HG03139 (cell line): ENCODE results near the gene PIEZO1.

Experiments used
- ATAC-seq: cut with Tn5 transposase; IDR thresholded peaks from one replicate; pipeline ENCODE4 v1.9.1; 2021; ENCODE audit not compliant: unreplicated experiment

The PIEZO1 gene

DNA sequence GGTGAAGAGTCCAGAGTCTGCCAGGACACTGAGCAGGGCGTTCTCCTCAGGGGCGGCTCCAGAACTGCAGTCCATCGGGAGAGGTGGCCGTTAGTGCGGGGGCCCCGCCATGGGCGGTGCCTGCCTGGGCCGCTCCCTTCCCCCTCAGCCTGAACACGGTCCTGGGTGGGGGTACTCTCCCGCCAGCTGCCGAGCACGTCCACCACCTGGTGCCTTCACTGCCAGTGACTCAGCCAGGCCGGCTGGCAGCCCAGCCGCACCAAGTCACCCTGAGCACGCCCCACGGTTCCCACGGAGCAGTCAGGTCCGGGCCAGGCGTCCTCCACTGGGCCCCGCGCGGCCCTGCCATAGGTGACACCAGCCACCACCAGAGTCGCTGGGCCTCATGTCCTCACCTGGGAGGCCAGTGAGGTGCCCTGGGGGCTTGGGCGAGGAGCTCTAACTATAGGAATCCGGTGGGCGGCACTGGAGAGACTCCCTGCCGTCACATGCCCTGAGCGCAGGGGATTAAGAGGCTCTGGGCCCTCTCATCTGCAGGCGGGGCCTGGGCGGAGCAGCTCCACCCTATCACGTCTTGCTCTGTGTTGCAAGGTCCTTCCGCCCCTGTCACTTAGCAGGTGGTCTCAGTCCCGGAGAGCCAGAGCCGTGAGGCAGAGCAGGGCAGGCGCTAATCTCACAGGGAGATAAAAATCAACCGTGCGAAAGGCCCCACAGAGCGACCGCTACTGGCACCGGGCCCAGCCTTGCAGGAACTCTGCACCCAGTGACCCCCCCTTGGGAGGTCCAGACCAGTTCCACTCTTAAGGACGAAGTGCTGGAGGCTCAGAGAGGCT, 14.3 kb downstream of the PIEZO1 start:
- ATAC-seq: peak; percentile 44

DNA sequence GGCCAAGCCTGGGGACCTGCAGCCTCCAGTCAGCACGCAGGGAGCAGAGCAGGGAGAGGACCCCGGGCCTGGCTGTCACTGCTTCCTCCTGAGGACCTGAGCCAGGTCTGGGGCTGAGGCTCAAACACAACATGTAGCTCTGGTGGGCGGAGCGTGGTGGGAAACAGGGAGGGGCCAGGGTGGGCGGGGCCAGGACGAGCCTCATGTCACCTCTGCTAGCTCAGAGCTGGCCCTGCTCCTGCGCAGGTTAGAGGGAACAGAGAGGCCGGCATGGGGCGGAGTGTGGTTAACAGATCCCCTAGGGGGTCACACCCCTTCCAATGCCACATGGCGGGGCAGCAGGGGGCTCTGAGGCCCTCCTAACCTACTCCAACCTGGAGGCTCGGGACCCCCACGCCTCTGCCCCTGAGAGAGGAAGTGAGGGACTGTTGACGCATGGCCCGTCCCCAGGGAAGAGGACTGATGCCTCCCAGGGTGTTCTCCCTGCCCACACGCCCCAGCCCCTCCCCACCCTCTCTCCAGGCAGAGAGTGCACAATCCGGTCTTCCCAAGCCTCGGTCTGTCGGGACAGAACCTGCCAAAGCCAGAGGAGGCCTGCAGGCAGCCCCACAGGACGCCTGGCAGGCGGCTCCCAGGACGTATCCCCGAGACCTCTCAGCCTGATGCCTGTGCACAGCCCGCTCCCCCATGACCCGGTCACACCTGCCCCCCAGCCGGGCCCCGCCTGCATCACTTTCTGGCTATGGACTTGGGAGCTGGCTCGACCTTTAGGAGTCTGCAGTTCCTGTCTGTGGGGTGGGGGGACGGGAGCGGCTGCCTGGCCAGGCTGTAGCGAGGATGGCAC, 15.2 kb downstream of the PIEZO1 start:
- no peak for ATAC-seq

DNA sequence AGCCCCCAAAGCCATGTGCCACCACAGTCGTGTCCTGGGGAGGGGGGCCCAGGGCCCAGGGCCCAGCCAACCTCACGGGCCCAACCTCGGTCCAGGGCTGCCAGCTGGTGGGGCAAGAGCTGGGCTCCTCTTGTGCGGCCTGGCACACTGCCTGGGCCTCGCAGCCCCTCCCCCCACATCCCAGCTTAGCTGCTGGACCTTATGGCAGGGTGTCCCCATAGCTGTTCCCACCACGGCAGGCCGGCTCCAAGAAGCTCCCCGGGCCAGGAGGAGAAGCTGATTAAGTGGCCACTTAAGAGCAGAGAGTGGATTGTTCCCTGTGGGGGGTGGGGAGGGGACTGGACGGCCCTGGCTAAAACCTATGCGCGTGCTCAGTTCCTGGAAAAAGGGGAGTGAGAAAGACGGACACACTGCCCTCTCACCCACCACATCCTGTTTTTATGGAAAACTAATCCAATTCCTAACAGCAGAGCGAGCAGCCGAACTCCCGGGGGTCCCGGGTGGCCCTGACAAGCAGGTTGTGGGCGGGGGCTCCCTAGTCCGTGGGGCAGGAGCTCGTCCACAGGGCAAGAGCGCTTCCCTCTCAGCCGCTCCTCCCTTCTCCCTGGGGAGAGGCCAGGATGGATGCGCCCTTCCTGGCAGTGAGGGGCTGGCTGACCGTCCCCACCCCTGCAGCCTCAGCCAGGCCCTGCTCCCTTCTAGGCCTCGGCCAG, 16.8 kb downstream of the PIEZO1 start:
- ATAC-seq: no peak

DNA sequence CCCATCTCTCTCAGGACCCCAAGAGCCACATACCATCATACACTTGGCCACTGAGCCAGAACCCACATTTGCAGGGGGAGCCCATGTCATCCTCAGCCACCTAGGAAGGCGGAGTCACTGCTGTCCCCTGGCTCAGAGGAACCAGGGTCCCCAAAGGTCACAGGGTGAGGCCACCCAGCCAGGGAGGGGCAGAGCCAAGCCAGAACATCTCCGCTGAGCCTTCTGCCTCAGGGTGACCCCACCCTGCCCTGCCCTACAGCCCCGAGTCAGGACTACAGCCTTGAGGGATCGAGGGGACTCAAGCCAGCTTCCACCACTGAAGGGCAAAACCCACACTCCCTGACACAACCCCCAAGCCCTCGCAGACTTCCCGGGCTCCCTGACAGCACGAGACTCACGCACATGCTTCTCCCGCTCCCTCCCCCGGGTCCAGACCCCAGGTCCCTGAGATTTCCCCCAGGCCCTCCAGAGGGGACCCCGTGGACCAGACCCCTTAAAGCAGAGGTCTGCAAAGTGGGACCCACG, 17.4 kb downstream of the PIEZO1 start:
- ATAC-seq: no peak

DNA sequence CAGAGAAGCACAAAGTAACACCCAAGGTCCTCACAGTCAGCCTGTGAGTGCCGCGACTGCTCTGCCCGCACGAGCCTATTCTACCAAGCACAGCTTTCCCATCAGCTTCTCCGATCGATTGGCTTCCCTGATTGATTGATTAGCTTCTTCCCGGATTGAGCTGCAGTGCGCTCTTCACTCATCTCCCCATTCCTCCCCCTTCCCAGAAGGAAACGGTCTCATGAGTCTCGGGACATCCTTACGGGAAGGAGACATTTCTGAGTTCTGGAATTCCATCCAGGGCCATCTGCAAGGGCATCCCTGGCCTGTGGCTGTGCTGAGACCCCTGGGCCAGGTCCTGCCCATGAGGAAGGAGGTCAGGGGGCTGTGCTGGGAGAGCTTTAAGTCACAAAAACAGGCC, 18.0 kb downstream of the PIEZO1 start:
- ATAC-seq: no peak

DNA sequence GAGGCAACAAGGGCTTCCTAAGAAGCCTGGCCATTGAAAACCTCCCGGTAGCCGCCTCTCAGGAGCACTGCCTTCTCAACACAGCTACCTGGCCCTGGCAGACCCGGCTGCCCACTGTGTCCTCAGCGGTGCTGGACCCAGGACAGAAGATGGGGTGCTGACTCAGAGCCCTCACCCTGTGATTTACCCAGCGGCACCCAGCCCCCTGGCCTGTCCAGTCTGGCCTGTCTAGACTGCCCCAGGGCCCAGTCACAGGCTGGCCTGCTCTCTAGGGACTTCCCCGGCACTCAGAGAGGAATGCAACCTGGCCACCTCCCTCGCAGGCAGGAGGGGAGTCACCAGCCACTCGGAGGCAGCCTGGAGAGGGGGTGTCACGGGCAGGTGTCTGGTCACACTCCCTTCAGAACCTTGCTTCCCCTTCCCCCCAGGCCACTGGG, 20.1 kb downstream of the PIEZO1 start:
- no peak for ATAC-seq

DNA sequence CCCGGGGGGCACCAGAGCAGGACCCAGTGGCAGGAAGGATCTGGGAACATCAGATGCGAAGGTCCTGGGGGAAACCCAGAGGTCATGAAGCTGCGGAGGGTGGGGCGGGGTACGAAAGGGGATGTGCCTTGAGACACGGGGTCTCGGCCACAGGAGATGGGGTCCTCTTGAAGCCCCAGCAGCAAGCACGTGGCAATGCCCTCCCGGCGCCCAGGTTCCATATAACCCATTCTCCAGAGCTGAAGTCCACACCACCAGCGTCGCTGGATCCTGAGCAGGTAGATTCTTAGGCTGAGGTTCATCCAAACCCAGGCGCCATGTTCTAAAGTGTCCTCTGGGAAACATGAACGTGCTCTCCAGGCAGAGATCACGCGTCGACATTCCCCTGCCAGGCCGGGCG, 20.9 kb downstream of the PIEZO1 start:
- ATAC-seq: no peak

DNA sequence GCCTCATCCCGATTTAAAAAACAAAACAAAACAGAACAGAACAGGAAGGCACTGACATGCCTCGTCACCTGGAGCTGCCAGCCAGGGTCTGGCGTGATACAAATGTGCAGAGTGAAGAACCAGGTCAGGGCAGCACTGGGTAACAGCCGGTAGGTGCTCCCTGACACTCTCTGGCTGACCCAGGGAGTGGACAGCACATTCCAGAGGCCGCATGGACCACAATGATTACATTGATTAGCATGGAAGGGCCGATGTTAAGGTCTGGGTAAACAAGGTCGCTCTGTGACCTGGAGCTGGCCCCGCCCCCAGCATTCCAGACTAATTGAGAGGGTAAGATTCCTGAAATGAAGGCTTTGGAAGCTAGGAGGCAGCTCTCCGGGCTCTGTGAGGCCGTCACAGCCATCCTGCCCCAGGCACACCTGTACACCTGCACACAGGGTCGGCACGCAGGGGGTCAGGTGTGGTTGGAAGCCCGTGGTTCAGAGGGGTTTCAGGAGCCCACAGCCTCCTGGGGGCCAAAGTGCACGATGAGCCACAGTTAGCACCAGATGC, 21.4 kb downstream of the PIEZO1 start:
- ATAC-seq: no peak

DNA sequence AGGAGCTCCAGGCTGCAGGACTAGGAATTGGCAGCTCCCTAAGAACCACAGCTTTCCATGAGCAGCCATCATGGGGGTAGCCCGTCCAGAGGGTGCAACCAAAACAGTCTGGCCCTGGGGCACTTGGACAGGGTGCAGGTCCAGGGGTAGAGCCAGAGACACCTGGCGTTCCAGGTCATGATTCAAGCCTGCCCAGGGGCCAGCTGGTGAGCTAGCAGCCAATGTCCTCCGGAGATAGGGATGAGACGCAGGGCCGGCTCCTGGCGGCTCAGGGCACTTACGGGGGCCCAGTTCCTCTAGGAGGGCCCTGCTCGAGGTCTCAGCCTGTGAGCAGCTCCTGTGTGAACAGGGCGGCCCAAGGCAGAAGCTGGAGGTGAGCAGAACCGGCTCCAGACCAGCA, 22.1 kb downstream of the PIEZO1 start:
- no peak for ATAC-seq

DNA sequence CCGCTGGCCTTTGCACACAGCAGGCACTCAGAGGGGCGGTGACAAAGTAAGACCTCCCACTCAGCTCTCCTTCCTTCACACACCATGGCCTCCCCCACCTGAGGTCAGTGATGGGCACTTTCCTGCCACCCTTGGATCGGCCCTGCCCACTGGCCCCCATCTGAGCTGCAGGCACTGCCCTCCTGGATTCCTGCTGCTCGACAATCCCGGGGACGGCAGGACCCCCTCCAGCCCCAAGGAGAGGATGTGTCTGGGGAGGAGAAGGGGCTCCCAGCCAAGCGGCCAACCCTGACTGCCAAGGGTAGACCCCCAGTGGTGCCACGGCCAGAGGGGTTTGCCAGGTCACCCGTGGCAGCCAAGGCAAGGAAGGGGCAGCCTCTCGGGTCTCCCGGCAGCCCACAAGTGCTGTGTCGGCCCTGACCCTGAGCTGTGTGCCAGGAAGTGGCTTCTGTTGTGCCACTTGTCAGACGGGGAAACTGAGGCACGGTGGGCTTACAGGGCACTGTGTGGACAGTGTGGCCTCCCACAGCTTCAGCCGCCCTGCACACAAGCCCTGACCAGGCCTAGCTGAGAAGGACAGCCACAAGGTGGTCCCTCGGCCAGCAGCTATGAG, 22.7 kb downstream of the PIEZO1 start:
- no peak for ATAC-seq

DNA sequence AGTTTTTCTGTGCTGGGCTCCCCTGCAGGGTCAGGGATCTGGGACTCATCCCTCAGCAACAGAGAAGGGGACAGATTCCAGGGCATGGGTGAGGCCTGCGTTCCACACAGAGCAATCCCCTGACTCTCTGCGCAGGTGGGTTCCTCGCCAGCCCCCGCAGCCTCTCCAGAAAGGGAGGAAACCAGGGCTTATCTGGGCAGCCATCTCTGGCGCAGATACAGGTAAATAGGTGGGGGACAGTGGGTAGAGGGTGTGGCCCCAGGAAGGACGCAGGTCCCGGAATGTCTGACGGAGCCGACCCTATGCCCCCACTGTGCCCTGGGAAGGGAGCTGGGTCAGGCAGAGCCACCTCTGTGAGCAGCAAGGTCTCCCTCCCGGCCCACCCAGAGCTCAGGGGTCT, 23.2 kb downstream of the PIEZO1 start:
- no peak for ATAC-seq

DNA sequence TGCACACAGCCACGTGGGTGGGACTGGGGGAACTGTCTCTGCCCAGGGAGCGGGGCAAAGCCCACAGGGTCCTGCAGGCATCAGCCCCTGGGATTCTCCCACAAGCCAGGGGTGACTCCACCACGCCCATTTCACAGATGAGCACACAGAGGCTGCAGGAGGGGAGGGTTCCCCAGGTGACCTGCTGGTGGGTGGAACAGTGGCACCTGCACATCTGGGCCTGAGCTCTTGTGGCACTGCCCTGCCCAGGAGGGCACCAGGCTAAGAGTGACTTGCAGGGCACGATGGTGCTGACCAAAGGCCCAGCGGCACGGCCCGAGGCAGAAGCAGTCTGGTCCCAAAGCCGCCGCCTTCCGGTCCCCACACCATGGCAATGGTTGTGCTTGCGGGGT, 23.9 kb downstream of the PIEZO1 start:
- ATAC-seq: no peak

DNA sequence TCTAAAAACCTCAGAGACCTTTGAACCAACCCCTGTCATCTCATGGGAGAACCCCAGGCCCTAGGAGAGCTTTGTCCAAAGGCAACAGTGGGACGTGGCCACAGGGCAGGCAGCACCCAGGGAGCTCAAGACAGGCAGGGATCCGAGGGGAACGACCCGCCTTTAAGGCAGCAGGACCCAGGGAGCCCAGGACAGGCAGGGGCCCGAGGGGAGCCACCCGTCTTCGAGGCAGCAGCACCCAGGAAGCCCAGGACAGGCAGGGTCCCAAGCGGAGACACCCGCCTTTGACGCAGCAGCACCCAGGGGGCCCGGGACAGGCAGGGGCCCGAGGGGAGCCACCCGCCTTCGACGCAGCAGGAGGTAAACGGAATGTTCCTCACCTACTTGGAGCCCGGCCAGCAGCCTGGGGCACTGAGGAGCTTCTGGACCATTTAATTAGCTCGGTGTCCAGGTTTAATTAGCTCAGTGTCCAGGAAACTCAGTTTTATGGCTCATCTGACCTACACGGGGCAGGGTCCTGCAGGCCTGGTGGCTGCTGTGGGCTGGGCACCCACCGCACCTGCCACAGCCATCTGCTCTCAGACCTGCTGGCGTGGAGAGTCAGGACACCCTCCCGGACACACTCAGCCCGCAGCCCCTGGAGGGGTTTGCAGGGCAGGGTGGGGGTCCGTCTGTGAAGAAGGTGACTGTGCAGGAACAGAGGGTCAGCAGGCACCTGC, 24.4 kb downstream of the PIEZO1 start:
- ATAC-seq: no peak

DNA sequence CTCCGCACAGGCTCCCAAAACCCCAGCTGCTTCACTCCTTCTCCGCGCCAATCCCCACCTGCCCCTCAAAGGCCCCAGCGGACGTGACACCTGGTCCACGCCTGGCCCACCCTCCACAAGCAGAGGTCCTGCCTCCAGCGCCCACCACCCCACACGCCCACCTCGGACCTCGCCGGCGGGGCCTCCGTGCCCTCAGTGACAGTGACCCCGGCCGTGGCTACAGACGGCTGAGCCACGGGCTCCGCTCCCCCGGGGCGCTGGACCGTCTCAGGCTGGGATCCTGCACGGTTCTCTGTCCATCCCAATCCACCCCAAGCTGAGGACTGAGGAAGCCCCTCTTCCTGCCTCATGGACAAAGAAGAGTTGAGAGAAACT, 25.1 kb downstream of the PIEZO1 start:
- no peak for ATAC-seq

DNA sequence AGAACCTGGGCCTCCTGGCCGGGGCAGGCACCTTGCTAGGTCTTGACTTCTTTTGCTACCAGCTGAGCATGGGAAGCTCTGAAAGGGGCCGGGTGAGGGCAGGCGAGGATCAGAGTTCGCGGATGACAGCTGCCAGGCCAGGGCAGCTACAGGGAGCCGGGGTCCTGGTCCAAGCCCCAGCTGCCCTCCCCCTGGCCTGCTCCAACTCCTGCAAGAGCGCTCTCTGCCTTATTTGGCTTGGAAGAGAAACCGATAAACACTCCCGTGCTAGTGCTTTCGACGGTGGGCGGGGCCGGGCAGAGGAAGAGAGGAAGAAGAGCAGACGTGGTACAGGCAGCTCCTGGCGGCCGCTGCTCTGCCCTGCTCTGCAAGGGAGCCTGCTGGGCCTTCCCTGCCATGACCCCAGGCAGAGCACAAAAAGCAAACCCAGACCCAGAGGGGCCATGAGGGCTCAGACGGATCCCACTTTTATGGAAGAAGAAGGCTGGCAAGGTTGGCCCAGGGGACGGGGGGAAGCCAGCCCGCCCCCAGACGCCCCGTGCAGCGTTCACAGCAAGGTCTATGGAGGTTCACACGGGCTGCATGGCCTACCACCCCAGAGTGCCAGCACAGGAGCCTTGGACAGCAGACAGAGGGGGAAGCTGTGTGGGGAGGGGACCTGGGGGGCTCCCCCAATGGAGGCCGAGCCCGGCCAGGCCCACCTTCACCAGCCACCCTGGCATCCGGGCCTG, 25.6 kb downstream of the PIEZO1 start:
- no peak for ATAC-seq

DNA sequence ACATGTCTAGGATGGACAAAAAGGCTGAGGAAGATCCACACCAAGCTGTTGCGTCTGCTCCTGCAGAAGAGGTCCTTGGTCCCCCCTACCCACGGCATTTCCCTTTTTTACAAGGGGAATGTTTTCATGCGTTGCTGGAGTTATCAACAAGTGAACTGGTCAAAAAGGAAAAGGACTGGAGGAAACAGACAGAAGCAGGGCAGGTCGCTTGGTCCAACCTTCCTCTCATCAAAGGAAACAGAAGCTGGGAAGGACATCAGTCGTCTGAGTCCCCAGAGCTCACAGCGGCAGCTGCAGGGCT, 26.1 kb downstream of the PIEZO1 start:
- ATAC-seq: no peak

DNA sequence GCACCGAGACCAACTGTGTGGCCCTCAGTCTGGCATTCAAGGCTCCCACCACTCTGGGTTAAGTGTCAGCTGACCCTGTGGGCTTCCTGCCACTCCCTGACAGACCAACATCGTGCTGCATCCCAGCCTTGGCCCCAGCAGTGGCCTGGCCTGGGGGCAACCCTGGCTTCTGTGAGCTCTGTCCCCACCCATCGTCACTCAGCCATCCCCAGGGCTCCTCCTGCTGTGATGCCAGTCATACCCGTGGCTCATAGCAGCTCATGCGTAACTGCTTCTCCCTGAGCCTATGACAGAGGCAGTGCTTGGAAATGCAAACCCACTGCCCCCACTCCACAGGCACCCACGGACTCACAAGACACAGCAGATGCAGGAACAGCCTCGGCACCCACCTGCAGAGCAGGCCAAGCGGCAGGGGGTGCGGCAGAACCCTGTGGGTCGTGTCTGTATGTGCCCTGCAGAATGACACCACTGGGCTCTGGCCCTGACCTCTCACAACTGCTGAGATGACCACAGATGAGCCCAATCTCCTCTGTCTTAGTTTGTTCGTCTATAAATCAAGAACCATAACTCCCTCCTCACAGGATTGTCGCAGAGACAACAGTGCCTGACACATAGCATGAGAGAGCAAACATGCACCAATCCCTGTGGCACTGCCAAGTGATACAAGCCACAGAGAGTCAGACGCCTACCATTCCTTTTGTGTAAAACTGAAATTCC, 26.6 kb downstream of the PIEZO1 start:
- ATAC-seq: no peak

DNA sequence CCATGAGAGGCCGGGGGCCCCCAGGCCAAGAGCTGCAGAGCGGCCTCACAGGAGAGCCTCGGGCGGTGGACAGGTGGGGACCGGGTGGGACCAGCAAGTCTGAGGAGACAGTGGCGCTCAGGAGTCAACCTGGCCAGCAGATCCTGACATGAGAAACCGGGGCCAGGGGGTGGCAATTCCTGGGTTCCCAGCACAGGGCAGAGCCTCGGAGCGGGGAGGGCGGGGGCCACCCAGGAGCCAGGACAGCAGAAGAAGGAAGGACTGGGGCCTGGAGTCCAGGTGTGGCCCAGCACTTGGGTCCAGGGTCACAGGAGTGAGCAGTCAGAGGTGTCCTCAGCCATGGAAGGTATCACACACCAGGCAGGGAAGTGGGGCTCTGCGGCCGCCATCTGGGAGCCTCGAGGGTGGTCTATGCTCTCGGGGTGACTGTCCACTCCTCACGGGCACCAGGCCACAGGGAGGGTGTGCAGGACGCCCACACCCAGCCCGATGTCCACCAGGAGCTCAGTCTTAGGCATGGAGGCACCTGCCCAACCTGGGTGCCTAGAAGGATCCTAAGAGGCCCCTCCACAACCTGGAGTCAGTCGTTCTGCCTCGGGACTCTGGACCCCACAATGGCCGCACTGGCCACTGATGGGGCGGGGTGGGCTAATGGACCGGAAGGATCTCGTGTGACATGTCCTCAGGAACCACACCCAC, 29.1 kb downstream of the PIEZO1 start:
- ATAC-seq: no peak
